OCI-LY3 (cell line): ENCODE results near the gene TMEM163.

Experiments
- CTCF ChIP-seq: fragments of 200-600, 300-600 bp; sonication (generic); IDR thresholded peaks from 2 replicates; pipeline ENCODE4 v1.5.1; 2014; ENCODE audit warnings: antibody characterized with exemption, low read length, low read depth
- EZH2phosphoT487 ChIP-seq: fragments of 200-600 bp; shearing (Covaris generic); IDR thresholded peaks from 2 replicates; pipeline ENCODE4 v1.6.1; 2018; ENCODE audit warnings: antibody characterized with exemption, mixed run types, low read depth

- TF ChIP-seq CTCF (no peak), EZH2phosphoT487 (no peak)
Measured at GRCh38 chr2:134573085-134573370, 145.8 kb downstream of the TMEM163 start.
